Frontal cortex (tissue), 4 donors: ENCODE measurements around the gene GATC. TPM values are rescaled to one million over a fixed set of nuclear protein-coding genes. Genes with fewer than 3 reads are reported as not detected.
"Not testable (repeated sequence)": the region's sequence is repeated elsewhere in the genome, so short reads cannot be mapped to it uniquely, and the experiment has no call there.

ENCODE experiments used
- DNase-seq, 2 donors: peaks; one replicate each; pipeline ENCODE4 v3.0.0; 2012; ENCODE audit warnings: low spot score in 2 of 2
- FAIRE-seq: peaks from 2 replicates; lab custom pipeline; 2012; peaks lifted over from hg19 to GRCh38; lab: Jason Lieb, UNC
- total RNA-seq: library from RNA; depleted of rRNA; stranded (reverse); fragments of >200 nt; gene quantifications from one replicate; pipeline ENCODE4 v1.2.3, GENCODE V29; 2014
- donor health status: control.
- donor health status: control.
- donor health status: control.

GATC gene
- total RNA-seq, 1 donor from 2014 or later = 28.9 TPM

DNA sequence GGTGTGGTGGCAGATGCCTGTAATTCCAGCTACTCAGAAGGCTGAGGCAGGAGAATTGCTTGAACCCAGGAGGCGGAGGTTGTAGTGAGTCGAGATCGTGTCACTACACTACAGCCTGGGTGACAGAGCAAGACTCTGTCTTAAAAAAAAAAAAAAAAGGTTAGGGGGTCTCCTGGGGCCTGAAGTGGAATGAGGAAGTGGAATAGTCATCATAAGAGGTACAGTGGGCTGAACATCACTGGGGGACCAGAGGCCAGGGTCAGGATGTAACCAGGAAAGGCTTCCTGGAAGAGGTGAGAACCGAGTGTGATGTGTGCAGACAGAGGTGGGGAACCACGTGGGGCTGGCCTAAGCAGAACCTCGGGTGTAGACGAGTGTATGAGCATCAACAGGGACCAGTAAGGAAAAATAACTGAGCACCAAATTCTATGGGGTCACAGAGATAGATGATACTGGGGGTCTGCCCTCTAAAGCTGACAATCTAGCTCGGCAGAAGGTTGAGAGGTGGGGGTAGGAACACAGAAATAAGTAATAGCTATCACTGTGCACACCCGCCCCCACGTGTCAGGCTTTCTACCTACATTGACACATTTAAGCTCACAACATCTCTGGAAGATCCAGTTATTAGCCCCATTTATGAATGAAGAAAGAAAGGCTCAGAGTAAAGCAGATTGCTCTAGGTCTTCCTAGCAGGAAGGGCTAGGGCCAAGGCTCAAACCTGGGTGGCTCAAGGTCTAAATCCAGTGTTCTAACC lies 13.3 kb upstream of the GATC start:
- FAIRE-seq (no peak), DNase-seq (no peak)

DNA sequence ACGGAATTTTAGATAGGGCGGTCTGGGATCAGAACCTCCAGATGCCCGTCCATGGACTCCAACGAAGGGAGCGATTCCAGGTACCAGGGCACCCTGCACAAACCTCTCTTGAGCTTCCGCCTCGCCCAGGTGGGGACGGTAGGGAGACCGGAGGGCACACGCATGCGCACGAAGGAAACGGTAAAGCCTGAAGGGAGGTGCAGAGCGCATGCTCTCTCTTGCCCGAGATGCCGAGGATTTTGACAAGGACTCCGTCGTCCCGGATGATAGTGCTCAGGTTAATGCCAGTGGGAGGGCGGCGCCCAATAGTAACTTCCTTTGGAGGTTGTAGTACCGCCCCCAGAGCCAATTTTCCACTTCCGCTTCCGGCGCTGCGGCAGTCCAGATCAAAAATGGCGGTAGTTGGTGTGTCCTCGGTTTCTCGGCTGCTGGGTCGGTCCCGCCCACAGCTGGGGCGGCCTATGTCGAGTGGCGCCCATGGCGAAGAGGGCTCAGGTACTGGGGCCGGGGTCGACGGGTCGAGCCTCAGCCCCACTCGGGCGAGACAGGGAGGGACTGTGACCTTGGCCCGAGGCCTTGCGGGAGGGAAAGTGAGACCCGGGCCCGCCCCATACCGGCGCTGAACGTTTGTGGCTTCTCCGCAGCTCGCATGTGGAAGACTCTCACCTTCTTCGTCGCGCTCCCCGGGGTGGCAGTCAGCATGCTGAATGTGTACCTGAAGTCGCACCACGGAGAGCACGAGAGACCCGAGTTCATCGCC lies 8.3 kb upstream of the GATC start, which contains the start of gene COX6A1:
Gene COX6A1, plus strand, starts transcription at position 379 of the 760 bp plus-strand sequence. Its CDS starts 14 bp downstream, at position 393.
- peak; percentile 88 to 92 for DNase-seq
- FAIRE-seq = no peak

DNA sequence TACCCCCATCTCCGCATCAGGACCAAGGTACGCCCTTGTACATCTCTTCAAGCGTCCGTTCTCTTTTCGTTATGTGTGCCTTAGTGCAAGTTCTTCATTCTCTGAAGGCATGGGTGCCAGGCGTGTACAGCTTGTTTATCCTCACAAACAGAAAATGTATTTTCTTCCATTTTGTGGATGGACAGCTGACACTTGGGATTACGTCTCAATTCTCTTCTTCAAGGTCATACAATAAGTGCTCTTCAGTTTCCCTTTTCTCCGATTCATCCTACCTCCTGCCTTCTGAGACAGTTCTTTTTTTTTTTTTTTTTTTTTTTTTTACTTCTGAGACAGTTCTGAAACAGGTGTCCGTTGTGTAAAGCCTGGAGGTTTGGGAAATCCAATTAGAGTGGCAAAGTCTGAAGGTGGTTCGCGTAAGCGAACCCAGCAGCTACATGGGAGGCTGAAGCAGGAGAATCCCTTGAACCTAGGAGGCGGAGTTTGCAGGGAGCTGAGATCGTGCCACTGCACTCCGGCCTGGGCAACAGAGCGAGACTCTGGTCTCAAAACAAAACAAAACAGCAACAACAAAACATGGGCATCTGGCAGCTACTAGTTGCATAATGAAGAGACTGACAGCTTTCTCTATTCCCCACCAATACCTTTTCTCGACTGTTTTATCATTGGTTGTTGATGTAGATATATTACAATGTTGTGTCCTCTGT lies 7.6 kb upstream of the GATC start:
- DNase-seq (no peak), FAIRE-seq (no peak)

DNA sequence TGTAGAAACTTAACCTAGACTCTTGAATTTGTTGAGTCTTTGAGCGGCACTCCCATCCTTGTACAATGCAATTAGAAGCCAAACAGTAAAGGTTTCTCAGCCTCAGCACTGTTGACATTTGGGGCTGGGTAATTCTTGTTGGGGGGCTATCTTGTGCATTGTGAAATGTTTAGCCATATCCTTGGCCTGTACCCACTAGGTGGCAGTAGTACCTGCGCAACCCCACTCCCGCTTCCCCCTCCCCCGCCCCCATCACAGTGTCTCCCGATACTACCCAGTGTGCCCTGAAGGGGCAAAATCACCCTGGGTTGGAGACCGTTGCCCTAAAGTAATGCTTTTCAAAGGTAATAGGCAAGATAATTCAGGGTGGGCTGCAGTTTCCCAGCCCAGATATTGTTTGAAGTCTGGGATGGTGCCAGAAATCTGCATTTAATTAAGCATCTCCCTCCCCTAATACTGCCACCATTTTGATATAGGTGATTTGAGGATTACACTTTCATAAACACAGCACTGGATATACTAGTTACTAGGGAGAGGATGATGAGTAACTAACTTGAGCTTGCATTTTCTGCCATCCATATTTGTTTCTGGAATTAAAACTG lies 6.5 kb upstream of the GATC start:
- FAIRE-seq (no peak), DNase-seq (peak; percentile 35 to 61)

DNA sequence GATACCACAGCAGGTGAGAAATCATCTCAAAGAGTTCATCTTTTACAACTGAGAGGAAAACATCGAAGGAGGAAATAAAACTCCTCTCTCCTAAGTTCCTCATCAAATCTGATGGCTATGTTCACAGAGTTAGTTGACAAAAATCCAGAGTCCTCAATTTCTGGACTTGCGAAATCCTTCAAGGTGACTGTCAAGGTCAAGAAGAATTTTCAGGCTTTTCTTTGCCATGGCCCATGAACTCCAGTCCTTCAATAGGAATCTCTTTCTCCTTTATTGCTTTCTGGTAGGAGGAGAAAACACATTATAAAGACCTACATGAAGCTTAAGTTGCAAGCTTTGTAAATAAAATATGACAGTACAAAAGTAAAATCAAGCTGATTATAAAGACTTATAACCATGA lies 1.6 kb upstream of the GATC start:
- DNase-seq (no peak), FAIRE-seq (no peak)

DNA sequence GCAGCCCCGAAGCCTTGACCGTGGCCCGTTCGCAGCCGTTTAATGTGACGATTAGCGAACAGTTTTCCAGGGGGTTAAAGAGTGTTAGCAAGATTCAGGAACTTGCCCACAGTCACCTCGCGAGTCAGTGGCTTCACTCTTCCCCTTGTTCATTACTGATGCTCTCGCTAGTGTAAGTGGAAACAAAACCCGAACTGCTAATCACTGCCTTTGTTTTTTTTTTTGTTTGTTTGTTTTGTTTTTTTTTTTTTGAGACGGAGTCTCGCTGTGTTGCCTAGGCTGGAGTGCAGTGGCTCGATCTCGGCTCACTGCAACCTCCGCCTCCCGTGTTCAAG lies 567 bp downstream of the GATC start:
- FAIRE-seq, DNase-seq: not testable (repeated sequence)

DNA sequence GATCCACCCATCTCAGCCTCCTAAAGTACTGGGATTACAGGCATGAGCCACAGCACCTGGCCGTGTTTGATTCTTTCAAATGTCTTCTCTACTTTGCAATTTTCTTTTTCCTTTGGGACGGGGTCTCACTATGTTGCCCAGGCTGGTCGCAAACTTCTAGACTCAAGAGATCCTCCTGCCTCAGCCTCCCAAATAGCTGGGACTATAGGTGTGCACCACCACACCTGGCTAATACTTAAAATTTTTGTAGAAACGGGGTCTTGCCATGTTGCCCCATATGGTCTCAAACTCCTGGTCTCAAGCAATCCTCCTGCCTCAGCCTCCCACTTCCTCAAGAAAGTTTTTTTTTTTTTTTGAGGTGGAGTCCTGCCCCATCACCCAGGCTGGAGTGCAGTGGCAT lies 1.7 kb downstream of the GATC start:
- FAIRE-seq (no peak), DNase-seq (no peak)

DNA sequence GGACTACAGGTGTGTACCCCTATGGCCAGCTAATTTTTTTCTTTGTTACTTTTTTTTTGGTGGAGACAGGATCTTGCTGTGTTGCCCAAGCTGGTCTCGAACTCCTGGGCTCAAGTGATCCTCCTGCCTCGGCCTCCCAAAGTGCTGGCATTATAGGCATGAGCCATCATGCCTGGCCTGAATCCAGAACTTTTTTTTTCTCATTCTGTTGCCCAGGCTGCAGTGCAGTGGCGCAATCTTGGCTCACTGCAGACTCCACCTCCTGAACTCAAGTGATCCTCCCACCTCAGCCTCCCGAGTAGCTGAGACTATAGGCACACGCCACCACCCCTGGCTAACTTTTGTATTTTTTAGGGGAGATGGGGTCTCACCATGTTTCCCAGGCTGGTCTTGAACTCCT lies 6.3 kb downstream of the GATC start:
- FAIRE-seq = not testable (repeated sequence)

DNA sequence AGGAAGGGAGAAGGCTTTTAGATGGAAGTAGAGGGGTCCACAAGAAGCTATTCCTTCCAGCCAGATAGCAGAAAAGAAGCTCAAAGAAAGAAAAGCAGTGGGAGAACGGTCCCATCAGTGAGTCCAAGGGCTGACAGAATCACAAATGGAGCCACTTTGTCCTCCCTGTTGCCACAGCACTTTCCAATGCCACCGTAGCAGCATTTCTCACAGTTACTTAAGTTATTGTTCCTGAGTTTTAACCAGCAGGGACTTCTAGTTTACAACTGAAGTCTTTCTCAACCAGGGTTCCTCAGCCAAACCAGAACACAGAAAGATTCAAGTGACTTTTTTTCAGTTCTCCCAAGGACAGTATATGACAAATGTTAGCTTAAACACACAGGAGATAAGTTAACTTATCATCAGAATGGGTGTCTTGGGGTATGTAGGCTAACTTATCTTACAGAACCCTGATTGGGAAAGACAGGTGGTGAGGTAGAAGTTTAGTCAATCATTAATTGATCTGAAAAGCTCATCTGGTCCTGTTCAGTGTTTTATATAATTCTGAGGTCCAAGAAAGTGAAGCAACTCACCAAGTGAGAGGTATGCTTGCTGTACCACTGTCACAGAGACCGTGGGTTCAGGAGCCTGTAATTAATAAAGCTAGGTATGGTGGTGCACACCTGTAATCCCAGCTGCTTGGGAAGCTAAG lies 7.0 kb downstream of the GATC start:
- DNase-seq (no peak), FAIRE-seq (no peak)

More for the DNA sequence above, 6.3 kb downstream of the GATC start:
- DNase-seq = not testable (repeated sequence)

DNA sequence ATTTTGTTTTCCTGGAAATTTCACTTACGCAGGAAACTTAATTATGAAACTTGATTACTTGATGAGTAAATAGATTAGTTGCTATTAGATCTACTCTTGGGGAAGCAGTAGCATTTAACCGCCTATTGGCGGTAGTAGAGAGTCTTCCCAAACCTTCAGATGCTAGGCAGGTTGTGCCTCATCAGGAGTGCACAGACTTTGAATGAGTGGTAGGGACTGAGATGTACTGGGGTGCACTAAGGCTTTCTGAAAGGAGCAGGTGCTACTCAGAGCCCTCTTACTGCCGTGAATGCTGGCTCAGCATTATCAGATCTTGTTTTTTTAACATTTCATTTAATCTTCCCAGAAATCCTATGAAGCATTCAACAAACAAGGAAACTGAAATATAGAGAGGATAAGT lies 7.7 kb downstream of the GATC start:
- FAIRE-seq = no peak
- no peak for DNase-seq

DNA sequence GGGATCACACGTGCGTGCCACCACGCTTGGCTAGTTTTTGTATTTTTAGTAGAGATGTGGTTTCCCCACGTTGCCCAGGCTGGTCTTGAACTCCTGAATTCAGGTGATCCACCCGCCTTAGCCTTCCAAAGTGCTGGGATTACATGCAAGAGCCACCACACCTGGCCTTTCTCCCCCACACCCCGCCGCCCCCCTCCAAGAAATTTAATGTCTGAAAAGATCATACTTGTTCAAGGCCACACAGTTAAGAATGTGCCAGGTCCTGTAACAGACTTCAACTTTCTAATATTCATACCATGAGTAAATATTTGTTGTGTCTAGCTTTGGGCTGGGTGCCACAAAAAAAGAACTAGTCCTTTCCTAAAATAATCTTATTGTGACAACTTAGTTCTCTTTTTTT lies 9.1 kb downstream of the GATC start:
- FAIRE-seq = no peak
- no peak for DNase-seq

DNA sequence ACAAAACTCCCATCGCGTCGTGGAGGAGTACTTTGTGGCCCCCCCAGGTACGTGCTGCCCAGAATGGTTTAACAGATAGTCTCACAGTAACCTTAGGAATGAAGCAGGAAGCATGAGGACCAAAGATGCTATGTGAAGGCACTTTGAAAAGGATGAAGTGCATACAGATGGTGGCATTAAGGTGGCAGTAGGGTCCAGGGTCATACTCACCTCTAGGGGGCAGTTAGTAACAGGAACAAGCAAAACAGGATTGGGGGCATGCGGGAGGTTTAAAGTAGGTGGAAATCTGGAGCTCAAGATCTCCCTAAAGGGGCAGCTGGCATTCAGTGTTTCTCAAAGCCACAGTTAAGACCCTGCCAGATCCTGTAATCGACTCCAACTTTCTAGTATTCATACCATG lies 10.9 kb downstream of the GATC start:
- DNase-seq = no peak
- FAIRE-seq = no peak

DNA sequence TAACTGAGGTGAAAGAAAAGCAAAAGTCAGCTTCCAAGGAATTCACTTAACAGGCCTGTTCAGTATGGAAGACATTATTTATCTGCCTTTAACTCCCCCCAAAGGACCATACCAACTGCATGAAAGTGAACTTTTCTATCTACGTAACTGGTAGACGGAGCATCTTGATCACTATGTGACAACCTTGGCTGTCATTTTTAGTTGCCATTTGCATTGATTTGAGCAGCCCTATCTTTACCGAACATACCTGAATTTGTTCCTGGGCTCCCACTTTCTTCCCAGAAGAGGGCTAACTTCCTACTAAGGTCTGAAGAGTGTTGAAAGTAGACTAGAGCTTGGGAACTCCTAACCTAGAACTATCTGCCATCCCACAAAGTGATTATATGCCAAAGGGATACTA lies 13.9 kb downstream of the GATC start:
- no peak for FAIRE-seq
- DNase-seq = no peak

DNA sequence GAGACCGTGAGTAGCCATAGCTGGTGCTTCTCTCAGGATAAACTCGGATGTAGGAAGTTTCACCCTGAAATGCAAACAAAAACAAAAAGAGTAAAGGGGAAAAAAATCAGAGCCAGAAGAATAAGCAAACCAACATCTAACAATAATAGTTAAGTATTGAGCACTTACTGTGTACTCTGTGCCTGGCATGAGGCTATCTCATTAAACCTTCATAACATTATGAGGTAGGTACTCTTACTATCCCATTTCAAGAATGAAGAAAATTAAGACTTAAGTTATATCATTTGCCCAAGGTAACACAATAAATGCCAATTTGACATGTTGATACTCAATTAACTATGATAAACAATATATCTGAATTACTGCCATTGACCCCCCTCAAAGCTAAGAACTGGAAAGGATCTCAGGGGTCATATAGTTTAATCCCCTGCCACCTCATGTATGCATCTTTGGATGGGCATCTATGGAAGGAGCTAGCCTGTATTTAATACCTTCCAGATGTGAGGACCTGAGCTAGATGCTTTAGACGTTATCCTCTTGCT lies 15.9 kb downstream of the GATC start:
- DNase-seq (no peak), FAIRE-seq (no peak)

DNA sequence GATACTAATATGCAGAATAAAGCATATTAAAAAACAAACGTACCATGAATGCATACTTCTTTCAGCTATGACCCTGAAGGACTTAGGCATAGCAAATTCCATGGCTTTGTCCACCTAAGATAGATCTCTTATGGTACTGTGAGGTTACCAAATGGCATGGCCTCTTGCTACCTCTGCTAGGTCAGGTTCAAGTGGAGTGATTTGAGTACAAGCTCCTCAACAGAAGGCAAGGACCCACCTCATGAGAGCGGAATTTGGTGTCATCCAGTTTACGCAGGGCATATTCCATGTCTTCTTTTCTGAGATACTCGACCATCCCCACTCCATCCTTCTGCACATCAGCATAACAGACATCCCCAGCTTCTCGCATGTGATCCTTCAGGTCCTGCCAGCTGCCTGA lies 17.5 kb downstream of the GATC start:
- DNase-seq = no peak
- FAIRE-seq = no peak

DNA sequence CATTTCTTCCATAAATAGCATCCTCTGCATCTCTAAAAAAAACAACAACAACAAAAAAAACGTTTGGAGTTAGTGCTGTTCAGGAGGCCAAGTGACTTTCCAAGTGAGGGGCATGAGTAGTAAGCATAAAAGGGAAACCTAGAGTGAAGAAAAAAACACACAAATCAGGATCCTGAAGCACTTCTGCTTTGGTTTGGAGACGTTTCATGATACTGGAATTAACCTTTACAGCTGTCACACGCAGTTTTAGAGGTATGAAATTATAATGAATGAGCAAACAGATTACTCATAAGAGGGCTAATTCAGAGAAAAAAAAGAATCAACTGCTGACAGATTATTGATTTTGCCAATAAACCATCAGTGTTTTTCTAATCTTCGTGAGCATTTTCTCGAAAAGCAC lies 19.5 kb downstream of the GATC start:
- no peak for FAIRE-seq
- no peak for DNase-seq

DNA sequence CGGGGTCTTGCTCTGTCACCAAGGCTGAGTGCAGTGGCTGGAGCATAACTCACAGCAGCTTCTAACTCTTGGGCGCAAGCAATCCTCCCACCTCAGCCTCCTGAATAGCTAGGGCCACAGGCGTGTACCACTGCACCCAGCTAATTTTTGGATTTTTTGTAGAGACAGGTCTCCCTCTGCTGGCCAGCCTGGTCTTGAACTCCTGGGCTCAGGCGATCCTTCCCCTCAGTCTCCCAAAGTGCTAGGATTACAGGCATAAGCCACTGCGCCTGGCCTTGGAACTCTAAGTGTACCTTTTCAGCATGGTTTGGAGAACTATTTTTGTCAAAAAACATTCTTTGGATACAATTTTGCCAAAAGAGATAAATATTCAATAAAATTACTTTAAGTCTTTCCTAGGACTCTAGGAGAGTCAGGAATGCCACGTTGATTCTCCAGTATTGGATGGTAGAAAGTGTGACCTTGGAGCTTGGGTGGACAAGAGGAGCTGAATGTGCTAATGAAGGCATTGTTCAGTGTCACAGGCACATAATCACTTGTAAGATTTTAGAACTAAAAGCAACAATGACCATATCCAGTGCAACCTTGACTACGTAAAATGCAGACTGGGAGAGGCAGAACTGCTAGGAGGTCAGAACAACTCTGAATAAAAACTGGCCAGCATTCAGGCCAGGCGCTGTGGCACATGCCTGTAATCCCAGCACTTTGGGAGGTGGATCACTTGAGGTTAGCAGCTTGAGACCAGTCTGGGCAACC lies 20.5 kb downstream of the GATC start:
- no peak for FAIRE-seq
- DNase-seq = no peak

DNA sequence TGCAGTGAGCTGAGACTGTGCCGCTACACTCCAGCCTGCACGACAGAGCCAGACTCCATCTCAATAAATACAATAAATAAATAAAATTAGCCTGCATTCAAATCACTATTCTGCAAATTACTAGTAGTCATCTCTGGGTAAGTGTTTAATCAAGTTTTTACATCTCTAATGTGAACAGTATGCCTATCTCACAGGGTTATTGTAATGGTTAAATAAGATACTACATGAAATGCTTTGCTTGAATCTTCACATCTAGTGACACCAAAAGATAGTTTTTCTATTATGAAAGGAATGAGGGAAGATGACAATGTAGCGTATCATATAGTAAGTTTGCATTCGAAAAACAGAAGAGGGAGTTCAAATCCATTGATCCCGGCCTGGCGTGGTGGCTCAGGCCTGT lies 21.2 kb downstream of the GATC start:
- DNase-seq (no peak), FAIRE-seq (no peak)

DNA sequence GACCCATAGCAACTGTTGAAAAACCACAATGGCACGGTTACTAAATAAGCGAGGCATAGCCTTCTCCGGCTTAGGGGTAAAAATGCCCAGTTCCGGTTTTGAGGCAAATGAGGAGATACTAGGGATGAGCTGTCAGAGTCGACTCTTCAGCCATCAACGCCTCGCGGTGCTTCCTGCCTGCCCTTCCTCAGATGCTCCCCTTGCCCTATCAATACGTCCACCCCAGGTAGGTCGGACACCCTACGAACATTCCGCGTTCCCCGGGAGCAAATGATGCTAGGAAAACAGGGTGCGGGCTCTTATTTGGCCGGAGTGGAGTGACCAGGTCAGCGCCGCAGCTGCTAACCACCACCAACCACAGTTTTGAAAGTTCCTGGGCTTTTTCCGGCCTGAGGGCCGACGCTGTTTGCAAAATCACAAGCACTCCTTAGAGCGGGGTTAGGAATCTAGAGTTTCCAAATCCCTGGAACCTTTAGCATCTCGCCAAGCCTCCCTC lies 22.1 kb downstream of the GATC start:
- FAIRE-seq (no peak), DNase-seq (peak in 1 of 2 donors; percentile 17)
